Measurements from ENCODE around the gene FAM222A.

The FAM222A gene

DNA sequence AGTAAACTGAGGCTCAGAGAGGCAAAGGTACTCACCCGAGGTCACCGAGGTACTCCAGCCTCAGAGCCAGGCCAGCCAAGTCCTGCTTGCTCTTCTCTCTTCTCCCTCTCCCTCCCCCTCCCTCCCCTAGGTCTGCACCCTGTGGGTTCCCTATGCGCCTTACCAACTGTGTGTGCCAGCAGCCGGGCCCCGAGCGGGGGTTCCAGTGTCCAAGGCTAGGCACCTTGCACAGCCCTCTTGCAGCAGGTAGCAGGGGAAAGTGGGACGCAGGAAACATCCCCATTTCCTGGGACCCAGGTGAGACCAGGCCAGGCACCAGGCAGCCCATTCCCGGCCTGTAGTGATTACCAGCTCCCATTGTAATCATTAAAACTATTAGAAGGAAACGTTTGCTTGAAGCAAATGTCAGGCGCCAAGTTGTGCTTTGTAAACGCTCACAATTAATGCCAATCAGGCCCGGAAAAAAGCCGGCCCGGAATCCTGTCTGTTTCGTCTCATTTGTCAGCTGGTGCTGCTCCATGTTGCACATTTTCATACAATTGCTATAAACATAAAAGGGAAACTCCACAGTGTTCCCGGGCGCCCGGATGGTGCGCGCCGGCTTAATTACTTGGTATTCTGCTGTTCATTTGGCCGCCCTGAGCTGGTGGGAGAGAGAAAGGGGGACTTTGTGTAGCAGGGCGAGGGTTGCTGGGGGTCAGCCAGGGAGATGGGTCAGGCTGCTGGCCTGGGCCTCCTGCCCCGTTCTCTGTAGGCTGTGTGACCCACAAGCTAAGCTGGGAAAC is 11.9 kb downstream of the FAM222A start:
- no peak for DNase-seq (ENCODE audit: low read depth)

DNA sequence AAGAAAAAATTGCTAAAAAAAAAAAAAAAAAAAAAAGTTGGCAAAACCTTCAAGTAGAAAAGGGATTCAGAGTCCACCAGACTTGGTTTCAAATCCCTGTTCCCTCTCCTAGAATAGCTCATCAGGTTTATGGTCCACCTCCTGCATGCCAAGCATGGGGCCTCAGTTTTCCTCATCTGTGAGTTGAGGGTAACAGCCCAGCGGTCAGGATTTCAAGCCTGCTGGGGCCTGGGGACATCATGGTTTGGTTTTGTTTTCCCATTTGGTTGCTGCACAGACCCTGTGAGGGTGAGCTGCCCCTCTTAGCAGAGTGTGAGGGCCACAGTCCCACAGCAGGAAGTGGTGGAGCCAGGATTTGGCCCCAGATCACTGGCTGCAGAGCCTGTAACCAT is 12.5 kb downstream of the FAM222A start:
- DNase-seq (ENCODE audit: low read depth) = no peak

DNA sequence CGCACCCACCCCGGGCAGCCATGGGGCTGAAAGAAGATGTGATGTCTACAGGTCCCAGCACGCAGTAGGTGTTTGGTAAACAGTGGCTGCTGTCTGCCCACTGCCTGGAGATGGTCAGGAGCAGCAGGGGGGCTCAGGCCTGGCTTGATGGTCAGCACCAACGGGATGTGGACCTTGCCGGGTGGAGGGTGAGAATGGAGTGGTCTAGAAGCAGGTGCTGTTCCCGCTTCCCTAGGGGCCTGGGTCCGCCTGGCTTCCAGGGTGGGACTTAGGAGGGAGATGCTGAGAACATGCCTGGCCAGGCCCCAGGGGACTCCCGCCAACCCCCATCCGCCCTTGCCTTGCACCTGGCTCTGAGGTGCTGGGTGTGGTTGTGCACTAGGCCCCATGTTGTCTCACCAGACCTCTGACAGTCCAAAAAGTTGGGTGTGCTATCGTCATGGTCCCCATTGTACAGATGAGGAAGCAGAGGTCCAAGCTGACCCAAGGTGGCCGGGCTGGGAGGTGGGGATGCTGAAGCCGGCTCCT is 12.9 kb downstream of the FAM222A start:
- DNase-seq (ENCODE audit: low read depth) = no peak

DNA sequence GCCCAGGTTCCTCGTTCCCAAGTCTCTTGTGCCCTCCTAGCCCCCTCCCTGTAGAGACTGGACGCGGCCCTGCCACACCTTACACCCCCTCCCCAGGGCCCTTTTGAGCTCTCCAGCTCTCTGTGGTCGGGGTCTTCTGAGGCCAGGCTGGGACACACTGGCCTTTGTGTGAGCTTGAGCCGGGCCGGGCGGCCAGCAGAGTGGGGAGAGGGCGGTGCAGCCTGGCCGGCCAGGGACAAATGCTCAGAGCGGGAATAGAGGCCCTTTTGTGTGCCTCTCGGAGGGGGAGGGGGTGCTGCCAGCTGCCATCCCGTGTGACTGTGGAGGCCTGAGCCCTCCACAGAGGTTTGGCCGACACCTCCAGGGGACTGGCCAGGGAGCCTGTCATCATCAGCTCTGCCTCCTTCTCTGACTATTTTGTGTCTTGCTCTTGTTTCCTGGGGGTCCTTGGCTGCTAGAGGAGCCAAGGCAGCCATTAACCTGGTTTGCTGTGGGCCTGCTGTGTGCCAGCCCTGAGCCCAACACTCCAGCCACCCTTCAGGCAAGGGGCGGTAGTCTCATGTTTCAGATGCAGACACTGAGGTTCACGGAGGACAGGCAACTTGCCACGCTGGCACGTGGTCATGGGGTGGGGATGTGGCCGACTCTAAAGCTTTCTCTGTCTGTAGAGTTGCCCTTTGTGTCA is 13.6 kb downstream of the FAM222A start:
- DNase-seq (ENCODE audit: low read depth) = no peak

DNA sequence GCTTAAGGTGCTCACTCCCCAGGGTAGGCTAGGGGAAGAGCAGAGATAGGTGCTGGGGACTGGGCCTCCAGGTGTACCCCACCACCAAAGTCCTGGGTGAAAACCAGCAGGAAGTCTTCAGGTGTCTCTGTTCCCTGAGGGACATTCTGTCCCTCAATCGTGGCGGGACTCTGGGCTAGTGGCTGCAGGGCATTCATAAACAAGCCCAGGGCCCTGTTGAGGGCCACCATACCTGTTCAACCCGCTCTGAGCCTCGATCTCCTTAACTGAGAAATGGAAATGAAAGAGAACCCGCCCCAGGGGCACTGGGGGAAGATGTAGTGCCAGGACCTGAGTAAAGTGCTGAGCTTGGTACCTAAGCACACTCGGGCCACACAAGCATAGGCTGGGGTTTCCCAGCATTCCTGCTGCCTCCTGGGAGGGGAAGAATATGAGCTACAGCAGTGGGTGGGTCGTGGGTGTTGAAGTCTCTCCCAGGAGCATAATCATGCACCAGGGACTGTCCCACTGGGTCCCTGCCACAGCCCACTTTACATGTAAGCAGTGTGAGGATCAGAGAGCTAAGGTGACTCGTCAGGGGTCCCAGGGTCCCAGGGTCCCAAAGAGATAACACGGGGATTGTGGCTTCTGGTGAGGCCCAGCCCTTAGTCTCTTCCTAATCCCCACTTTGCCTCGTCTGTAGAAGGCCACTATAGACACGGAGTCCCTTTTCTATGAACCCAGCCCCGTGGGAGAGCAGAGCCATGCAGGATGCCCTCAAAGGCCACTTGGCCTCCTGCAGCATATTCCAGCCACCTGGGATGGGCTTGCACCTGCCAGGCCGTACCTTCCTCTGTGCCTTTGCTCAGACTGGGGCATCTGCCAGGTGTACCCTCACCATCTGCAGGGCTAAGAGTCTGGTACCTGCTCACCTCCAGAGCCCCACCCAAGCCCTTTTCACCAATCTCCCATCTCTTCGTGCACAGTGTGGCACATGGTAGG is 14.4 kb downstream of the FAM222A start:
- DNase-seq (ENCODE audit: low read depth) = no peak

DNA sequence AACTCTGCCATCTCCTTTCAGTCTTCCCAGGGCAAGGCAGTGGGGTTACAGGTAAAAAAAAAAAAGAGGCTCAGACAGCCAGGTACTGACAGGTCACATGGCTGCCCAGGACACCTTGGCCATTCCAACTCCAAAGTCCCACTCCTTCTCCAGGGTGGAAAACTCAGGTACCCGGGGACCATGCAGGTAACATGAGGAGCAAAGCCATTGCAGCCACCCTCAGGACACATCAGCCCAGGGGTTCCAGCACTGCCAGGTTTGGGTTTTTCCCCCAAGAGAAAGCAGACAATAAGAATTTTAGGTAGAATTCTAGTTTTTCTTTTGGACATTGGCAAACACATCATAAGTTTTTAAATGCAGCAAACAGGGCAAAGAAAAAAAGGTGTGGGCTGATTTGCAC is 15.3 kb downstream of the FAM222A start:
- no peak for DNase-seq (ENCODE audit: low read depth)

DNA sequence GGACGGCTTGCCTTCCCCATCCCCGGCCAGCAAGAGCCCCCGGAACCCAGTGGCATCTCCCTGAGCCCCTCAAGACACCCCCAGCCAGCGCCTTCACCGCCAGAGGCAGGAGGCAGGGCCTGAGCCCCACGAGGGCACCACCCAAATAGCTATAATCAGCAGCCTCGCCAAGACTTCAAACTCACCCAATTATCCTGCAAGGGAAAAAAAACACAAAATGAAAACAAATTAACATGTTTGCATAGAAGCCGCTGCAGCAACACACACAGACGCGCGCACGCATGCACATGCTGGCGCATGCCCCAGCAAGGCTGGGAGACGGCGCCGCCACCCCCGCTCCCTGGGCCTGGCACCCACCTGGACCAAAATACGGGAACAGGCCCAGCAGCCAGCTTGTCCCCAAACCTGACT is 15.8 kb downstream of the FAM222A start:
- no peak for DNase-seq (ENCODE audit: low read depth)

DNA sequence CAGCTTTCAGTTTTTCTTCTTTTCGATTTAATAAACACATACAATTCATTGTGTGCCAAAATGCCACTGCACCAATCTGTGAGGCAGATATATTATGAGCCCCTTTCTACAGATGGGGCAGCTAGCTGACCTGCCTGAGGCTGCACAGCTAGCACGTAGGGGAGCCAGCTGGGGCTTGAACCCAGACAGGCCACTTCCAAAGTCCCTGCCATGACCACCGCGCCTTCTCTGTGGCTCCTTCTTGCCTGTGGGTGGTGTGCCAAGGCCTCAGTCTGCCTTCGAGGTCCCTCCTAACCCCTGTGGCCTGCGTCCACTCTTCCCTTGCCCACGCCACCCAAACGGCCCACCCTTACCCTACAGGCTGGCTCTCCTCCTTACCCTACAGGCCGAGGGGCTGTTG is 16.2 kb downstream of the FAM222A start:
- DNase-seq (ENCODE audit: low read depth) = no peak

DNA sequence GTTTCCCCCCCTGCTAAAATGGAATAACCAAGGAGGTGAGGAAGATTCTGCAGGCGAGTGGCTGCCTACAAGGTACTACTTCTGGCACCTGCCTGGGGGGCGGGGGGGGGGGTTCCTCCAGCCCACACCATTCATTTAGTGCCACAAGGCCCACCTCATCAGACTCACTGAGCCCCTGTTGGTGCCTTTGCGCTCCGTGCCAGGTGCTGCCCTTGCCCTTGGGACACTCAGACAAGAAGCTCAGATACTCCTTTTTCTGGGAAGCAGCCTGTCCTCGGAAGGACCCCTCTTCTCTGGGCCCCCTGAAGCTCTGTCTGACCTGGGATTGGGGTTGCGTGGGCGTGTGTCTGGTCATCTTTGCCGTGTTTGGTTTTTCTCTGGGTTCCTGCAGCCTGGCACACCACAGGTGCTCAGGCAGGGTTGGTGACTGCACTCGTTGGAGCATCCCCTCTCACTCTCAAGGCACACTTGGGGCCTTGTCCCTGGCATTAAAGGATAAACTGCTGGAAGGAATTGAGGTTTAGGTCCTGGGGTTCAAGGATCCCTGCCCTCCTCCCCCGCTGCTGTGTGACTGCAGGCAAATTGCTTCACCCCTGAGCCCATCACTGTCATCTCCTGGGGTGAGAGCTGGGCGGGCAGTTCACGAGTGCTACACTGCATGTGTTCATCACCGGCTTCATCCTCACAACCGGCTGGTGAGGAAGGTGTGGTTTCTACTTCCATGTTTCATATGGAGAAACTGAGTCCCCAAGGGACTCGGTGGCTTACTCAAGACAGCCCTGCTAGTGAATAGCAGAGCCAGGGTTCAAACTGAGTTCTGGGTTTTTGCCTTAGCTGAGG is 16.9 kb downstream of the FAM222A start:
- no peak for DNase-seq (ENCODE audit: low read depth)

DNA sequence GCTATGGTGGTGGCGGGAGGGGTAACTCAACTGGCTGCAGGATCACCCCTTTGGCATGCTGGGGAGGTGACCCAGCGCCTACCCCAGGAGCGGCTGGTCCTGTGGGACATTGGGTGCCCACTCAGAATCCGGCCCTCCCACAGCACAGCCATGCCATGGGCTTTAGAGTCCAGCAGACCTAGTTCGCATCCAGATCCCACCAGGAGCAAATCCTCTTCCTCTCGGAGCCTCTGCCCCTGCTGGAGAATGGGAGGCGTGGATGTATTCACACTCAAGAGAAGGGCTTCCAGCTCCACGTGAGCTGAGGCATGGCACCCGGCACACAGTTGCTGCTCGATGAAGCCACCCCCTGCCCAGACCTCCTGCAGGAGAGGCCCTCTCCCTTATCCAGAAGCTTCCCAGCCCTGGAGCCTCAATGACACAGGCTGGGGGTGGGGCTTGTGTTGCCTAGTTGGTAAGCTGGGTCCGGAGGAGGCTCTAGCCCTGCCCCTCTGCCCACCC is 17.7 kb downstream of the FAM222A start:
- no peak for DNase-seq (ENCODE audit: low read depth)

DNA sequence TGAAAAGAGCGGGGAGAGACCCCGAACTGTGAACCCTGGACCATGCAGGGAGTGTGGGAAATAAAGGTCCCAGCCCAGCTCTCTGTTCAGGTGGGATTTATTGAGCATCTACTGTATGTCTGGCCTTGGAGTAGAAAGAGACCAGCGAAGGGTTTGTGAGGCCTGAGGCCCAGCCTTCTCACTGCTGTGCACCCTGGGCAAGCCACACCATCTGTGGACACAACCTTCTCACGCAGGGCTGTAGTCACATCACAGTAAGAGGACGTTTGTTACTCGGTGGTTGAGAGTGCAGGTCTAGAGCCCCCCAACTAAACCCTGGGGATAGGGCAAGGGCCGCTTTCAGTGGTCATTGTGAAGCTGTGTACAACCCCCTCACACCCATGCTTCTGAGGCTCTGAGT is 18.2 kb downstream of the FAM222A start:
- DNase-seq (ENCODE audit: low read depth) = no peak

DNA sequence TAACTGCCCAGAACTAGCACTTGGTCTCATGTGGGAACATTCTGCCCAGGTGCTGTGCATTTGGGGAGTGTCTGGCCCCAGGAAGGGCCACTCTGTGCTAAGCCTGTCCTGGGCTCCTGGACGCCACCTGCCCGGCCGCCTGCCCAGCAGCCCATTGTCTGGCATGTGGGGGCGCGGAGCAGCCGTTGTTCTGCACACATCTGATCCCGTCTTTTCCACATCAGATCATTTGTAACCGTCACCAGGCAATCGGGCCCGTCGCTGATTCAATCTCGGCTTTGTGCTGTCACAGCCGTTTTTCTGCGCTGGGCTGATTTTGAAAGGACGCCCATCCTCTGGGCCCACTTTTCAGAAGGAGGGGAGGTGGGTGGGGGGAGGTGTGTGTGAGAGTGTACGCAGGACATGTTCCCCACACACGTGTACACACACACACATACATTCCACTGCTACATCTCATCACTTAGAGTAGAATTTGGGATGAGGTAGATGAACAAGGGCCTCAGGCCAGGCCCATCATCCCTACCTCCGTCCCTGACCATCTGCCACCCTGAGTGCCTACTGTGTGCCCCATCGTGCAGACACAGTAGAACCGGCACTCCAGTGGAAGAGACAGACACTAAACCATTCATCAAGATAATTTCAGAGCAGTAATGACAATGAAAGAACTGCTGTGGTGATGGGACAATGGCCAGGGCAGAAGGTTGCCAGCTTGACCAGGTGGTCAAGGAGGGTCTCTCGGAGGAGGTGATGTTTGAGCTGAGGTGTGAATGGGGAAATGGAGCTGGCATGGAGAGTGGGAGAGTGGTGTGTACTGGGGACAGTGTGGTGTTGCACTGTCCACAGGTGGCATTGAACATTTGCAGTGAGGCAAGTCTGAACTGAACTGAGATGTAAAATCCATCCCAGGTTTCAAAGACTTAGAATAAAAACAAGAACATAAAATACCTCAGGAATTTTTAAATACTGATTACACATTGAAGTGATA is 19.0 kb downstream of the FAM222A start:
- DNase-seq (ENCODE audit: low read depth) = no peak

DNA sequence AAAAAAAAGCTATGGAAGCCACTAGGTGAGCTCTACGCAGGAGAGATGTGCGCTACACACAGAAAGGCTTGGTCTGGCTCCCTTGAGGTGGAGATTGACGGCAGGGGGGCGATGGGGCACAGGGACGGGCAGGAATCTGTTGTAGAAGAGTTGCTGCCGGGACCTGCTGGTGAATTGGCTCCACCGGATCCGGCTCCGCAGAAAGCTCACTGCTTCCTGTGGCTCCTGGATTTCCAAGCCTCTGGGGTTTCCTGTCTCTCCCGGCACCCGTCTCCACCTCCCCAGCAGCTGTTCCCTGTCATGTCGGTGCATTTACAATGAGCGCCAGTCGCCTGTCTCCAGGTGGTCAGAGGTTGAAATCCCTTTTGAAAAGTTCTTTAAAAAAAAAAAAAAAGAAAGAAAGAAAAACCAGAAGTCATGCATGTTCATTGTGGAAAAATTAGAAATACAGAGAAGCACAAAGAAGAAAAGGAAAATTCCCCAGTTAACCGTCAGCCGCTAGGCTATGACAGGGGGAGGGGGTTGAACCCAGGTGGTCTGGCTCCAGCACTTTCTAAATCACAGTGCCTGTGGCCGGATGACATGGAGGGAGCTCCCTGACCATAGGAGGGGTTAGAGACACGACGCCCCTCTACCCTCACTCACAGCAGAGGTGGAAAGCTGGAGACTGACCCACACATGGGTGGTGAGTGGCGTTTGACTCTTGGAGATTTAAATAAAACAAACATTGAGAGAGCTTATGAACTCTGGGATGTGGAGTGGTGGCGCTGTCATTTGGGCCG is 20.8 kb downstream of the FAM222A start:
- no peak for DNase-seq (ENCODE audit: low read depth)

DNA sequence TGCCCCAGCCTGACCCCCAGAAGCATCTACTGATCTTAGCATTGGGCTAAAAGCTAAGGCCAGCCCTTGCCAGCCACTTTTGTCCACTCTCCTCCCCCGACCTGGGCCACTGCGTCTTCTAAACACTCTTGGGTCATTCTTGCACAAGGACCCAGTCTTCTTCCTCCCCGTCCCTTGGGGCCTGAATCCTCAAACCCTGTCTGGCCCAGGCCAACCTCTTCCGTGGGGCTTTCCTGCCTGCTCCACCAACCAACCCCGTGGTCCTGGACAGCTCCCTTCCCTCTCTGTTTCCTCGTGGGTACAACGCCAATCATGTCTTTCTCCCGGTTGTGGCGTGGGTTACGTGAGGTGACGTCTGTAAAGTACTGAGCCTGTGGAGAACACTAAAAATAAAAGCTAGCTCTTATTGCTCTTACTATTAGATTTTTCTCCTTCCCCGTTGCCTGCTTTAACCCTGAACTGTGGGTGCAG is 21.5 kb downstream of the FAM222A start:
- no peak for DNase-seq (ENCODE audit: low read depth)

DNA sequence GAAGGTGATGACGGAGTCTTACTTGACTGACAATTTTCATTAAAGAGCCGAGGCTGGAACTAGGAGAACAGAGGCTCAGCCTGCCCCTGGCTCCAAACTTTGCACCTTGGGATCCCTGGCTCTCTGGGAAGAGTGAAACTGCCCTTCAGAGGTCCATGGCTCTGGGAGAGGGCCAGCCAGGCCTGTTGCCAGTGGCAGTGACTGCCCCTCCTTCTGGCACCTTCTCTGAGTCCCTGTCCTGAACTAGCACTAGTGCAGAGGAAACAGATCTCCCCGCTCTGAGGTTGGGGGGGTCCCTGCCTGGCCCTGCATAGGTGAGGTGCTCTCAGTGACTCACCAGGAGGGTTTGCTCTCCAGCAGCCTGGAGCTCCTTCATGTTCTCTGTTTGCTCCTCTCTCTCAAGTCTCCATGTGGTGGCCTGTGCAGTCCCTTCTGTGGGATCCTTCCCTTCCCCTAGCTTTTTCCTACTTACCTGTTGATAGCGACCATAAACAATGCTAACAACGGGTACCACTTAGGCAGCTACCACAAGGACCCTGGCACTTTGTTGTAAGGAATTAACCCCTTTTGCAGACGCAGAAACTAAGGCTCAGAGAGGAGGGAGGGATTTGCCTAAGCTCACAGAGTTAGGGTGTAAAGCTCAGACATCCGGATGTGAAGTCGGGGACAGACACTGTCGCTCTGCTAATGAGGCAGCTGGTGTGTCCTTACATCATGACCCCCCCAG is 22.4 kb downstream of the FAM222A start:
- no peak for DNase-seq (ENCODE audit: low read depth)

DNA sequence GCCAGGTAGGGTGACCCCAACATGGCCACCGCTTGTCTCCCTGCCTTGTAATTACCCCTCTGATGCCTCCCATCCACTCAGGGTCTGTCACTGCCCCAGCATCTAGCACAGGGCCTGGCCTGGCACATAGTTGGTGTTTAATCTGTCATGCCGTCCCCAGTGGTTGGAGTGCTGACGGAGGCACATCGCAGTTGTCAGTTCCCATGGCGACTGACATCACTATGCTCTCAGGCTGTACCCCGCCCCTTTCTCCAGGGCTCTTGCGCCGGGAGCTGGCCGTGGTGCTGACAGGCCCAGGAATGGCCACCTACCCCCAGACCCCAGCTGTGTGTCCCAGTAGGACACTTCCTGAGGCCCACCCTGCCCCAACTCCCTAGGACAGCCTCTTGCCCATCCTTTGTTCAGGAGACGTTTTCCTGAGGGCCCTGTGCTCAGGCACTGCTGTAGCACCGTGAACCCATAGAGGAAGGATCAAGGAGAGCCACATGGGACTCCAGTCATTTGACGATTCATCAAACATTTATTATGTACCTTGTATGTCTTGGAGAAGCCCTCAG is 23.0 kb downstream of the FAM222A start:
- peak; percentile 10 for DNase-seq (ENCODE audit: low read depth)

DNA sequence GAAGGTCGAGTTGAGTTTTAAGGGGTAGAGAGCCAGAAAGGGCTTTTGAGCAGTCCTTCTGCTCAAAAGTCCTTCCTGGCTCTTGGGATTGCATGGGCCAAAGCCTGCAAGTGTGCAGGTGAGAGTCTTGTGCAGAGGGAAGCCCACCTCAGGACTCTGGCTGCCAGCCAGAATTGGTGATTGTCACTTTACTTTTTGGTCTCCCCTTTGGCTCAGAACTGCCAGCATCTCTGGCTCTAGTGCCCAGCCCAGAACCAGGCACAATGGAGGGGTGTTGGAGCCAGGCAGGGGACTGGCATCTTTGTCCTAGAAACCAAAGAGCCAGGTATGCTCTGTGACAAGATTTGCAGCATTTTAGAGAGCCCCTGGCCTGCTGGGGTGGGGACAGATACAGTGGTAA is 23.5 kb downstream of the FAM222A start:
- DNase-seq (ENCODE audit: low read depth) = no peak

DNA sequence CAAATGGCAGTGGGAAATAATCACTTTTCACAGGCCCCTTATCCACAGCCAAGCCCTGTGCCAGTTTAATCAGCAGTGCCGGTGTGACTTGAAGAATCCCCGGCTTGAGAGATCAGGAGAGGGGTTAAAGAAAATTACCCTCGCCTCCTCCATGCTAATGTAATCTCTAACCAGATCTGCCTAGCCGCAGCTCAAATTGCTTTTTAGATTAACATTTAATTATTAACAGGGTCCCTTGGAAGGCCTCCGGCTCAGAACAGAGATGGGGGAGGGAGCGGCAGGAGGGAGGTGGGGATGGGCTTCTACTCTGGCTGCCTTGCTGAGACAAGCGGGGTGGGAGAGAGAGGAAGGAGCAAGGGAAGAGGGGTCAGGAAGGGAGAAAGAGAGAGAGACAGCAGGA is 24.0 kb downstream of the FAM222A start:
- DNase-seq (ENCODE audit: low read depth) = no peak
